ENCODE data around the gene NF2. TPM values are rescaled to one million over a fixed set of nuclear protein-coding genes. Genes with fewer than 3 reads are reported as not detected.

Gene NF2
- total RNA-seq, 1 donor from 2014 or later: 38.5 TPM

GRCh38 chr22:29673361-29674066 is 70.1 kb downstream of the NF2 start:
- no peak overlapping the region for H3K4me3 ChIP-seq

GRCh38 chr22:29674121-29674520 is 70.7 kb downstream of the NF2 start:
- intact Hi-C loops (cut with micrococcal nuclease): no loop called here
- no peaks in the 10 kb centered on the region for H3K27me3 ChIP-seq (ENCODE audit: low read depth)
- H3K4me3 ChIP-seq: no peak overlapping the region
- peaks cover 97% of the 10 kb centered on the region for H3K36me3 ChIP-seq
- TF ChIP-seq CTCF (IDR thresholded peaks at IDR 0.05; ENCODE audit: borderline replicate concordance): no peak
- no peaks in the 10 kb centered on the region for H3K9me3 ChIP-seq (replicated peaks)
- no peaks in the 10 kb centered on the region for H3K4me1 ChIP-seq
- DNase-seq: no peak
- no peak overlapping the region for H3K27ac ChIP-seq (replicated peaks)

More at GRCh38 chr22:29673361-29674066, 70.1 kb downstream of the NF2 start:
- no peak for DNase-seq
- no peaks in the 10 kb centered on the region for H3K4me1 ChIP-seq
- no peaks in the 10 kb centered on the region for H3K27me3 ChIP-seq (ENCODE audit: low read depth)
- H3K9me3 ChIP-seq (replicated peaks): no peaks in the 10 kb centered on the region
- no peak for TF ChIP-seq CTCF (IDR thresholded peaks at IDR 0.05; ENCODE audit: borderline replicate concordance)
- H3K36me3 ChIP-seq: peaks cover 97% of the 10 kb centered on the region
- intact Hi-C loops (cut with micrococcal nuclease): no loop called here
- no peak overlapping the region for H3K27ac ChIP-seq (replicated peaks)

- Histone ChIP-seq H3K27me3 (ENCODE audit: low read depth) (no peaks in the 10 kb centered on the region), H3K9me3 (replicated peaks) (no peaks in the 10 kb centered on the region), H3K4me1 (no peaks in the 10 kb centered on the region), H3K4me3 (no peak overlapping the region), H3K36me3 (peaks cover 99% of the 10 kb centered on the region), H3K27ac (replicated peaks) (no peak overlapping the region)
- no peak for DNase-seq
- intact Hi-C loops (cut with micrococcal nuclease): no loop called here
- no peak for TF ChIP-seq CTCF (IDR thresholded peaks at IDR 0.05; ENCODE audit: borderline replicate concordance)
These were observed 75.9 kb downstream of the NF2 start for GRCh38 chr22:29679316-29679715.

GRCh38 chr22:29683536-29683935 is 80.1 kb downstream of the NF2 start:
- no peaks in the 10 kb centered on the region for H3K9me3 ChIP-seq (replicated peaks)
- H3K36me3 ChIP-seq: peaks cover 87% of the 10 kb centered on the region
- no peaks in the 10 kb centered on the region for H3K27me3 ChIP-seq (ENCODE audit: low read depth)
- H3K4me3 ChIP-seq: no peak overlapping the region
- intact Hi-C loops (cut with micrococcal nuclease): no loop called here
- no peak for TF ChIP-seq CTCF (IDR thresholded peaks at IDR 0.05; ENCODE audit: borderline replicate concordance)
- no peaks in the 10 kb centered on the region for H3K4me1 ChIP-seq
- DNase-seq: no peak
- no peak overlapping the region for H3K27ac ChIP-seq (replicated peaks)

- Histone ChIP-seq H3K4me3 (no peak overlapping the region), H3K36me3 (peaks cover 80% of the 10 kb centered on the region), H3K9me3 (replicated peaks) (no peaks in the 10 kb centered on the region), H3K4me1 (no peaks in the 10 kb centered on the region), H3K27ac (replicated peaks) (no peak overlapping the region), H3K27me3 (ENCODE audit: low read depth) (no peaks in the 10 kb centered on the region)
- TF ChIP-seq CTCF (IDR thresholded peaks at IDR 0.05; ENCODE audit: borderline replicate concordance): no peak
- intact Hi-C loops (cut with micrococcal nuclease): no loop called here
- no peak for DNase-seq
These were observed 80.8 kb downstream of the NF2 start for GRCh38 chr22:29684244-29684643.

All from left ventricle myocardium inferior (tissue), 1 donor.